SK-N-SH treated with all-trans-retinoic acid at 6 μM for 48 hours (cell line): Measurements from ENCODE around the gene TMPRSS6.

ENCODE experiments used
- ISL1 ChIP-seq: fragments of 250-450 bp; sonication (Bioruptor Pico); IDR thresholded peaks from 2 replicates; pipeline ENCODE4 v2.1.2; 2022; ENCODE audit warnings: mild to moderate bottlenecking, moderate library complexity
- TF ChIP-seq, protein P1 (sequence below): fragments of 250-450 bp; sonication (Bioruptor Pico); IDR thresholded peaks from 2 replicates; pipeline ENCODE4 v1.5.1; 2021; ENCODE audit warnings: mild to moderate bottlenecking, moderate library complexity

DNA sequence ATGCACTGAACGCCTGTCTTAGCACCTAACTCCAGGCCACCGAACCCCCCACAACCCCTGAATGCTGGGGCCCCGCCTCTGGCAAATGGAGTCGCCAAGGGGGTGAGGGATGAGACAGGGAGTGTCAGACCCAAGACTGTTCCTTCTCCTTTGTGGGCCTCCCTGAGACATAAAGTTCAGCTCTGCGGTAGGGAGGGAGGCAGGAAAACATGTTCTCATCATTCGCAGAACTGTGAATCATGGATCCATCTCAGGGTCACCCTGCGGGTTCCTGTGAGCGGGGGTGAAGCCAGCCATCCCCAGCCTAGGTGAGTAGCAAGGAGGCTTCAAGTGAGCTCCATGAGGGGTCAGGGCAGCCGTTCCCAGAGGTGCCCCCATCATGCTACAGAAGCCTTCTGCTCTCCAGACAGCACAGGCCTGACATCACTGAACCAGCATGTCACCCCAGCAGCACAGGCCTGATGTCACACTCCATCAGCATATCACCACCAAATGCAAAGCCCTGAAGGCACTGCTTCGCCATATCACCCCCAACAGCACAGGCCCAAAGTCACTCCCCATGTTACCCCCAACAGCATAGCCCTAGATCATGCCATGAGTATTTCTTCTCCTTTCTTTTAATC is 27.2 kb downstream of the TMPRSS6 start:
- TF ChIP-seq ISL1 (CRISPR knock-in tag): no peak
- TF ChIP-seq, protein P1, sequence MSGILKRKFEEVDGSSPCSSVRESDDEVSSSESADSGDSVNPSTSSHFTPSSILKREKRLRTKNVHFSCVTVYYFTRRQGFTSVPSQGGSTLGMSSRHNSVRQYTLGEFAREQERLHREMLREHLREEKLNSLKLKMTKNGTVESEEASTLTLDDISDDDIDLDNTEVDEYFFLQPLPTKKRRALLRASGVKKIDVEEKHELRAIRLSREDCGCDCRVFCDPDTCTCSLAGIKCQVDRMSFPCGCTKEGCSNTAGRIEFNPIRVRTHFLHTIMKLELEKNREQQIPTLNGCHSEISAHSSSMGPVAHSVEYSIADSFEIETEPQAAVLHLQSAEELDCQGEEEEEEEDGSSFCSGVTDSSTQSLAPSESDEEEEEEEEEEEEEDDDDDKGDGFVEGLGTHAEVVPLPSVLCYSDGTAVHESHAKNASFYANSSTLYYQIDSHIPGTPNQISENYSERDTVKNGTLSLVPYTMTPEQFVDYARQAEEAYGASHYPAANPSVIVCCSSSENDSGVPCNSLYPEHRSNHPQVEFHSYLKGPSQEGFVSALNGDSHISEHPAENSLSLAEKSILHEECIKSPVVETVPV (CRISPR knock-in tag): no peak
